ENCODE results near the gene TSPAN33.
A peak's percentile ranks its signal among the peaks of the same experiment; 100 is the strongest.
"Not testable (repeated sequence)": the region's sequence is repeated elsewhere in the genome, so short reads cannot be mapped to it uniquely, and the experiment has no call there.

TSPAN33 gene

GRCh38 chr7:129170441-129171021, 26.0 kb downstream of the TSPAN33 start:
- DNase-seq, result no peak

- DNase-seq, result not testable (repeated sequence)
Measured at GRCh38 chr7:129173861-129174260, 29.4 kb downstream of the TSPAN33 start.

- peak; percentile 14 for DNase-seq
Measured at GRCh38 chr7:129176916-129177710, 32.6 kb downstream of the TSPAN33 start.

- no peak for DNase-seq
Measured at GRCh38 chr7:129184981-129185670, 40.6 kb downstream of the TSPAN33 start.

- DNase-seq, result no peak
Measured at GRCh38 chr7:129186749-129187260, 42.3 kb downstream of the TSPAN33 start.

- no peak for DNase-seq
Measured at GRCh38 chr7:129187681-129188371, 43.3 kb downstream of the TSPAN33 start.

- DNase-seq, result peak; percentile 29
Measured at GRCh38 chr7:129188372-129188891, 43.9 kb downstream of the TSPAN33 start, which contains the start of gene SMO. TSS of gene SMO (plus strand) at chr7:129188633. CDS start at chr7:129189152, 519 bp downstream.

GRCh38 chr7:129188892-129189660, 44.6 kb downstream of the TSPAN33 start:
- DNase-seq, result no peak

- DNase-seq, result no peak
Measured at GRCh38 chr7:129189661-129190310, 45.3 kb downstream of the TSPAN33 start.

GRCh38 chr7:129191272-129191671, 46.8 kb downstream of the TSPAN33 start:
- DNase-seq, result no peak

GRCh38 chr7:129193892-129194291, 49.4 kb downstream of the TSPAN33 start:
- no peak for DNase-seq

GRCh38 chr7:129197771-129198170, 53.3 kb downstream of the TSPAN33 start:
- no peak for DNase-seq

- DNase-seq, result no peak
Measured at GRCh38 chr7:129199406-129199805, 54.9 kb downstream of the TSPAN33 start.

- no peak for DNase-seq
Measured at GRCh38 chr7:129202058-129202777, 57.7 kb downstream of the TSPAN33 start.

GRCh38 chr7:129203050-129203741, 58.7 kb downstream of the TSPAN33 start:
- DNase-seq, result no peak

- no peak for DNase-seq
Measured at GRCh38 chr7:129205126-129205818, 60.8 kb downstream of the TSPAN33 start.

GRCh38 chr7:129205987-129206785, 61.7 kb downstream of the TSPAN33 start:
- DNase-seq, result no peak

GRCh38 chr7:129208667-129209066, 64.2 kb downstream of the TSPAN33 start:
- DNase-seq, result no peak
